Measurements from ENCODE around the gene VEGFA.

The VEGFA gene

DNA sequence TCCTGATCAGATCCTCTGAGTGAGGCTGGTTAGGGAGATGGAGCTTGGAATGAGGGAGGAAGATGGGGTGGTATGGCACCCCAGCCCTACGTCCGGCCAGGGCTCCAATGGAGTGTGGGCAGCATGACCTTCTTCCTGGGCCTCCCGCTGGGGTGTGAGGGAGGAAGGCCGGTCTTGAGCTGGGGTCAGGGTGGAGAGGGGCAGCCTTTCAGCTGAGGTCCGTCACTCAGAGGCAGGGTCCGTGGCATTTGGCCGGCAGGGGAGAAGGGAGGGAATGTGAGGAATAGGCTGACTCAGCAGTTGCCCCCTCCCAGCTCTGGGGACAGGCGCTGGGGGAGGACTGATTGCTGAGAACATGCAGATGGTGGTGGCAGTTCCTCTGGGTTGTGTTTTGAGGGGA is 25.5 kb upstream of the VEGFA start:
- no peak overlapping the region; the same call in 1 of the 2 replicates for H3K27ac ChIP-seq
- TF ChIP-seq CTCF (conservative IDR thresholded peaks at IDR 0.05): no peak

DNA sequence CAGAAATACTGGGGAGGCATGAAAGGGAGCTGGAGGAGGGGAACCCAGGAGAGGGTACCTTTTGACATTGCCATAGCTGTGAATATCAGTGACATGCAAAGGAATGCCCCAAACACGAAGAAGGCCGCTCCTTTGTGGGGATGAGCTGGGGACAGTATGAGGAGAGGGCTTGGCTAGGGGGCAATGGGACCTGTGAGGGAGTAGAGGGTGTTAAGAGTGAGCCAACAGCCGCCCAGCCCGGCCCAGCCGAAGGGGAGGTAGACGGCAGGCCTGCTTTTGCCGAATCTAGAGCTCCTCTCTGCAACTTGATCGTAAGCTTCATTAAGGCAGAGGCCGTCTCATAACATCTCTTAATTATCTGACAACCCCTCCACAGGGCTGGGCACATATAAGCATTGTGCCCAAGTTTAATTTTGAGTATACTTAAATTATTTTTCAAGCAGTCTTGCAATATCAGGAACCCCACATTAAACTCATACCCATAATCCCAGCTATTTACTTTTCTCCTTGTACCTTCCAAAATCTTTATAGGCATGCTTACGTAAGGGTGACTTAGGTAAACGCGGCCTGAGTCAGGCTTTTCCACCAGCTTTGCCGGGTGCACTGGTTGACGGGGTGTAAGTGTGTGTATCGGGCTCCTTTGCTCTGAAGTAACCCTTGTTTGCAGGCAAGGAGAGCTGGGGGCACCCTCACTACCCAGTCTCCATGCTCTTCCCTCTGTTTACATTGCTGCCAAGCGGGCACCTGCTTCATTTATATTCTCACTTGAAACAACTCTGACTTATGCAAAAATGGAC is 24.9 kb upstream of the VEGFA start:
- no peak overlapping the region; the same call in 1 of the 2 replicates for H3K27ac ChIP-seq

GRCh38 chr6:43746071-43746470 is 23.9 kb upstream of the VEGFA start:
- no peak for TF ChIP-seq CTCF (conservative IDR thresholded peaks at IDR 0.05)
- no peak overlapping the region for H3K27ac ChIP-seq

More for the DNA sequence above, 24.9 kb upstream of the VEGFA start:
- no peak for TF ChIP-seq CTCF (conservative IDR thresholded peaks at IDR 0.05)

GRCh38 chr6:43746613-43747102 is 23.4 kb upstream of the VEGFA start:
- no peak overlapping the region for H3K27ac ChIP-seq
- no peak for TF ChIP-seq CTCF (conservative IDR thresholded peaks at IDR 0.05)

GRCh38 chr6:43747784-43748183 is 22.2 kb upstream of the VEGFA start:
- no peak for TF ChIP-seq CTCF (conservative IDR thresholded peaks at IDR 0.05)
- H3K27ac ChIP-seq: no peak overlapping the region

- no peak overlapping the region for H3K27ac ChIP-seq
- no peak for TF ChIP-seq CTCF (conservative IDR thresholded peaks at IDR 0.05)
Measured at GRCh38 chr6:43748765-43749164, 21.2 kb upstream of the VEGFA start.

- no peak overlapping the region for H3K27ac ChIP-seq
- TF ChIP-seq CTCF (conservative IDR thresholded peaks at IDR 0.05): no peak
Measured at GRCh38 chr6:43749461-43749860, 20.6 kb upstream of the VEGFA start.
